NOMO-1 treated with DMSO at 0.1 percent for 48 hours (cell line): Measurements from ENCODE around the gene LINGO1.

Experiments used
- DNase-seq: peaks from one replicate; lab custom pipeline; 2025; ENCODE audit not compliant: unreplicated experiment; lab: John Stamatoyannopoulos, UW

LINGO1 gene

DNA sequence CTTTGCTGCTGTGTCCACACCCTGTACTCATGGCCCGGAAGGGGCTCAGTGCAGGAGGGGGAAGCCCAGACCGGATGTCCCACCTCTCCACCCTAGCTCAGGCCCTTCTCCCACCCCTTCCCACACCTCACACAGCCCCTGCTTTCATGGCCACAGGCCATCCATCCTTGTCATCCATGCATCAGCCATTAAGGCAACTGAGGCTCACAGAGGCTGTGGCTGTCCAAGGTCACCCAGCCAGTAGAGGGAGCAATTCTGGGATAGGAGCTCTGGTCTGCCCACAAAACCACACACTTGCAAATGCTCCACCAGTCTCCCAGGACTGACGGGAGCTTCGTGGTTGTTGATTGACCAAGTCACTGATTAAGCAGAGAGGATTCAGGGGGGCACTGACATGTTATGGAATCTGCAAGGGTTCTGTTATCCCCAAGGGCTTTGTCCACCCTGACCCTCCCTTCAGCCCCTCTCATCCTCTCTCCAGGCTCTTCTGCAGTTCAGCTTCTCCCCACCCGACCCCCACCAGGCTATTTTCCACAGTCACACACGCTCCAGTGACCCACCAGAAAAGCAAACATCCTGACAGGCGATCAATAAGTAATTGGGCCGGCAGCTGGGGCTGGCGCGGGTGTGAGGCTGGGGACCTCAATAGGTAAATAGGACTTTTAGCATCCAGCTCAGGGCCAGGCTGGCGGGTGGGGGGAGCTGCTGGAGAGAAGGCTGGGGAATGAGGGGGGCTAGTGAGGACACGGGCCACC lies 15.1 kb downstream of the LINGO1 start:
- peak; percentile 3 for DNase-seq

DNA sequence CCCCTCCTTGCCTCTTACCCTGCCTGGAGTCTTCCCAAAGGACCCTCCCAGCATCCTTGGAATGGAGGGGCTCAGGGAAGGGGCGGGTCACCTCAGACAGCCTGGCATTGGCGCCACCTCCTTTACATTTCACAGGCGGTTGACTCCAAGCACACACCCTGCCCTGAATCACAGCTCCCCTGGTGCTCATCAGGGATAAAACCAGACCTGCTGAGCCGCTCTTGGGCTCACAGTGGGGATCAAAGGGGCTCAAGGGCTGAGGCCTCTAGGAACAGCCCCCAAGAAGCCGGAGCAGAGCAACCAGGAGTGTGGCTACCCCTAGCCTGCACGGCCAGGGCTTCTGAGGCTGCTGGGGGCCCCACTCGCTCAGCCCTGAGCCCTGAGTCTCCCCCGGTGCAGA lies 16.6 kb downstream of the LINGO1 start:
- DNase-seq: no peak

DNA sequence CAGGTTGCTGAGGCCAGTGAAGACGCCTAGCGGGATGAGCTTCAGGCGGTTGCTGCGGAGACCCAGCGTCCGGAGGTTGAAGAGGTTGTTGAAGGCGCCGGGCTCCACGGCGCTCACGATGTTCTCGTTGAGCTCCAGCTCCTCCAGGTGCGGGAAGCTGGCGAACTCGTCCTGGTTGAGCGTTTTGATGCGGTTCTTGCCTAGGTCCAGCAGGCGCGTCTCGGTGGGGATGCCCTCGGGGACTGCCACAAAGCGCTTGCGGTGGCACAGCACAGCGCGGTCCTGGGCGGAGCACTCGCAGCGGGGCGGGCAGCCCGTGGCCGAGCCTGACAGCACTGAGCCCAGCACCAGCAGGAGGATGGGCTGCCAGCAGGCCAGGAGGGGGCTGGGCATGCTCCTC lies 17.2 kb downstream of the LINGO1 start:
- no peak for DNase-seq

DNA sequence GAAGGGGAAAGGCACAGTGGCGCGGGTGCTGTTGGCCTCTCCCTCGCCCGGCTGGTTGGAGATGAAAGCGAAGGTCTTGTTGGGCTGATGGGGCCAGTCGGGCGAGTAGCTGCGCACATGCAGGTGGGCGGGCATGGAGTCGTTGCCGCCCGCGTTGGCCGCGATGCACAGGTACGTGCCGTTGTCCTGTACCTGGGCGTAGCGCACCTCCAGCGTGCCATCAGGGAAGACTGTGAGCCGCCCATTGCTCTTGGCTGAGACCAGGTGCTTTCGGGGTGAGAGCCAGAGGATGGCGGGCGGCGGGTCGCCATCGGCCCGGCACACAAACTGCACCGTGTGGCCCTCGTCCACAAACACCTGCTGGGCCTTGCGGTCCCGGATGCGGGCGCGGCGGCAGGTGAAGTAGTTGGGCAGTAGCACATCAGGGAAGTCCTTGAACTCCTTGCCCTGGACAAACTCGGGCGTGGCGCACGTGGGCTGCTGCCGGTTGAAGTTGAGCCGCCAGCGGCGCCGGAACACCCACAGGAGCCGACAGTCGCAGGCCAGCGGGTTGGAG lies 18.4 kb downstream of the LINGO1 start:
- no peak for DNase-seq

DNA sequence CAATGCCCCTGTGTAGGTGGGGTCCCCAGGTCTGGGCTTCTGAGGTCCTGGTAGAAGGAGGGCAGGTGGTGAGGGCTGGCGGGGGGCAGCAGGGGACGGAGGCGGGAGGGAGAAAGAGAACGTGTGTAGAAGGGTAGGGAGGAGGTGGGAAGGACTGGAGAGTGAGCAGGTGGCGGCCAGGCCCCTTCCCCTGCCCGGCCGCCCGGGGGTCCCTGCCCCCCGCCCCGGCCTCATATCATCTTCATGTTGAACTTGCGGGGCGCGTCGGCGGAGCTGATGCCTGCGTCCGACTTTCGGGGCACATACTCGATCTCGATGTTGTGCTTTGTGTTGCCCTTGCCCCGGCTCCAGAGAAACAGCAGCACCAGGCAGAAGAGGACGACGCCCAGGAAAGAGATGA lies 18.9 kb downstream of the LINGO1 start:
- no peak for DNase-seq

DNA sequence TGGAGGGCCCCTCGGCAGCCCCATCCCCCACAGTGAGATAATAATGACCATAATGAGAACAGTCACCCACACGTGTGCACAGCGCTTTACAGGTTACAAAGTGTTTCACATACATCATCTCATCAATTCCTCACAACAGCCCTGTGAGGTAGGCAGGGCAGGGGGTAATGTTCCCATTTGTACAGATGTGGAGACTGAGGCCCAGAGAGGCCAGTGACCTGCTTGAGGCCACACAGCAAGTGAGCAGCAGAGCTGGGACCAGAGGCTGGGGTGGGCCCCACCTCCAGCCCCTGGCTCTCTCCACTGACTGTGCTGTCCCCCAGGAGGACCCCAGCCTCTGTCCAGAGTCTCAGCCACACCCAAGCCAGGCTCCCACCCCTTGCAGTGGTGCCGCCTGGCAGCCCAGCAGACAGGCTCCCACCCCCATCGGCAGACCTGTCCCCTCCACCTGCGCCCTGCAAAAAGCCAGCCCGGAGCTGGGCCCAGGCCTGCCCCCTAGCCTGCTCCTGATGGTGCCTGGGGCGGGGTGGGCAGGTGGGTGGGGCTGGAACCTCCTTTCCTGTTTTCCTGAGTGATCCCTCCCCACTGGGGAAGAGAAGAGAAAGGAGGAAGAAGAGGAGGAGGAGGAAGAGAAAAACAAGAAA lies 19.6 kb downstream of the LINGO1 start:
- no peak for DNase-seq

DNA sequence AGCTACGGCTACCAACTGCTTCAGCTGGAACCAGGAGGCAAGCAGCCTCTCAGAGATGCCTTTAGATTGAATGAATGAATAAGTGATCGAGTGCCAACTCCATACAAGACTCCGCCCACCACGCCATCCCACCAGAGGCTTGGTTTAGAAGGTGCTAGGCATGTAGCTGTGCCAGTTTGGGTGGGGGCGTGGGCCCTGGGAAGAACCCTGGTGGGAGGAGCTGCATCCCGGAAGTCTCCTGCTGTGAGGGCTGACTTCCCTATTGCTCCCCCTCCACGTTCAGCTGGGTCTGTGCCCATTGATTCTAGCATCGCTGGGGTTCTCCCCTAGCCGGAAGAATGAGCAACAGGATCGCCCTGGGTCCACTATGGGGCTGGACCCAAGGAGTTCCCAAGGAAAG lies 20.9 kb downstream of the LINGO1 start:
- DNase-seq: no peak

DNA sequence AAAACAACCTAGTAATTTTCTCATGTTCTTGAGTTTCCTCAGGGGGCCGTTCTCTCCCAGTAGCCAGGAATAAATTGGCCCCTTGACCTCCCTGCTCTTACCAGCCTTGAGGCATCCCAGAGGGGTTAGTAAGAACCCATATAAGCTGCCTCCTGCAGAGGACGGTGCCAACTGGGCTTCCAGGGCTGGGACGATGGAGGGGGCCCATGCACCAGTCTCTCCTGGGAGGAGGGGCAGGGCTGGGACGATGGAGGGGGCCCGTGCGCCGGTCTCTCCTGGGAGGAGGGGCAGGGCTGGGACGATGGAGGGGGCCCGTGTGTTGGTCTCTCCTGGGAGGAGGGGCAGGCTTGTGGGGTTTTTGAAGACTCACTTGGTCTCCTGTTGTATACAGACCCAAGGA lies 22.0 kb downstream of the LINGO1 start:
- DNase-seq: no peak

DNA sequence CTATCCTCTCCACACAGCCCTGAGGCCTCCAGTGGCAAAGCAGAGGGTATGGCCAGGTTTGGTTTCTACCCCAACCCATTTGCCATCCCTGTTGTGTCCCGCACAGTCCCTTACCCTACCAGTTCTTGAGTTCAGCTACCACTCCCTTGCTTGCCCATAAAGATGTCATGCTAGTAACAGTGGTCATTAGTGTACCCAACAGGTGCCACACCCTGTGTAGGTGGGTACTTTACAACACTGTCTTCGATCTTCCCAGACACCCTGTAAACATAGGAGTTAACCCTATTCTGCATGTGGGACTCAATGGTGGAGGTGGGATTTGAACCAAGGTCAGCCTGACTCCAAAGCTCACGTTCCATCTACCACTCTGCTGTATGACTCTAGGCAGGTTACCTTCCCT lies 23.2 kb downstream of the LINGO1 start:
- no peak for DNase-seq

DNA sequence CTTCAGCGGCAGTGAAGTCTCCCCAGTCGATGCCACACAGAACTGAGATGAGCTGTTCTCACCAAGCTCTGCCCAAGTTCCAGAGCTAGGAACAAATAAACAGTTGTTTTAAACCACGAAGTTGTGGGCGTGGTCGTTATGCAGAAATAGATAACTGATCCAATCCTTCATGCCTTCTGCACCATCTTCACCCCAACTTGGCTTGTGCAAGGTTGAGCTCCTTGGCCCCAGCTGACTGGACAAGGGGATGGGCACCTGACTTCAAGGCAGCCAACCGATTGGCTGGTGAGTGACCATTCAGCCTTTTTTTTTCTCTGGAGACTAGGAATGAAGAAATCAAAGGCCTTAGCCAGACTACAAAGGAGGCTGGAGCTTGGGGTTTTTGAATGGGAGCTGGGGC lies 23.9 kb downstream of the LINGO1 start:
- DNase-seq: no peak

DNA sequence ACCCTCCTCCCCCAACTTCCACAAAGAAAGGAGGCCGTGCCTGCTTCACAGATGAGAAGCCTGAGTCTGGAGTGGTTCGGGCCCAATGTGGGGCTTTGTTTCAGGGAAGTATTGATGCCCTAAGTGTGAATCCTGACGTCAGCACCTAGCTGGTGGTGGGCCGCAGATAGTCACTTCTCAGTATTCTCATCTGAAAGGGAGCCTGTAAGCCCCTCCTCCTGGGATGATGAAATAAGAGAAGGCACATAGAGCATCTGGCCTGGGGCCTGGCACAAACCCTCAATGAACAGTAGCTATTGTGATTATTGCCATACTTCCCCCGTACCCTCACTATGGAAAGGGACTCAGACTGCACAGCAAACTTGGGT lies 24.8 kb downstream of the LINGO1 start:
- DNase-seq: no peak

DNA sequence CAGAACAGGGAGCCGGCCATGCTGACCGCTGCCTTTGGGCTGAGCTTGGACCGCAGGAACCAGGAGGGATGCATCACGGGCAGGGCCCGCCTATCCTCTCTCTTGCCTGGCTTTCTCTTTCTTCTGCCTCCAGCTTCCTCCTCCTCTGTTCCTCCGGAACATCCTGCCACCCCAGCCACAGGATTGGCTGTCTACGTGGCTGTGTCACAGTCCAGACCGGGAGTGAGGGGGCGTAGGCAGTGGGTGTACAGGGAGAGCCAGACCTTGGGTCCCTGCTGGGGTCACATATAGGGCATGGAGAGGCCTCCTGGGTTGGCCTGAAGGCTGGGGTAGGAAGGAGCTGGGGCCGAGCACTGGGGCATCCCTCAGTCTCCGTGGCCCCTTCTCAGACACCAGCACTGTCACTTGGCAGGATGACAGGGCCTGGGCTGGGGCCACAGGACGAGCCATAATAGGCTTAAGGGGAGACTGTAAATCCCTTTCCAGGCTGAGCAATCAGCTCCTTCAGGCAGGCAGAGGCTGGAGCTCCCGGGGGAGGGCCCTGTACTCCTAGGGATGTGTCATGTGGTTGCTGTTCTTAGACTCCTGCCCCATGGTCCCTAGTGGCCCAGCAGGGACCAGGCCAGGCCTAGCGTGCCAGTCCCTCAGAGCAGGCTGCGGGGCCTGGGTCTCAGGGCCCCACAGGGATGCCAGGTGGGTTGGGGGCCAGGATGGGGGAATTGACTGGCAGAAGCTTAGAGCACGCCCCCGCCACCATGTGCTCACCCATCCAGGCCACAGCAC lies 25.4 kb downstream of the LINGO1 start:
- DNase-seq: no peak

DNA sequence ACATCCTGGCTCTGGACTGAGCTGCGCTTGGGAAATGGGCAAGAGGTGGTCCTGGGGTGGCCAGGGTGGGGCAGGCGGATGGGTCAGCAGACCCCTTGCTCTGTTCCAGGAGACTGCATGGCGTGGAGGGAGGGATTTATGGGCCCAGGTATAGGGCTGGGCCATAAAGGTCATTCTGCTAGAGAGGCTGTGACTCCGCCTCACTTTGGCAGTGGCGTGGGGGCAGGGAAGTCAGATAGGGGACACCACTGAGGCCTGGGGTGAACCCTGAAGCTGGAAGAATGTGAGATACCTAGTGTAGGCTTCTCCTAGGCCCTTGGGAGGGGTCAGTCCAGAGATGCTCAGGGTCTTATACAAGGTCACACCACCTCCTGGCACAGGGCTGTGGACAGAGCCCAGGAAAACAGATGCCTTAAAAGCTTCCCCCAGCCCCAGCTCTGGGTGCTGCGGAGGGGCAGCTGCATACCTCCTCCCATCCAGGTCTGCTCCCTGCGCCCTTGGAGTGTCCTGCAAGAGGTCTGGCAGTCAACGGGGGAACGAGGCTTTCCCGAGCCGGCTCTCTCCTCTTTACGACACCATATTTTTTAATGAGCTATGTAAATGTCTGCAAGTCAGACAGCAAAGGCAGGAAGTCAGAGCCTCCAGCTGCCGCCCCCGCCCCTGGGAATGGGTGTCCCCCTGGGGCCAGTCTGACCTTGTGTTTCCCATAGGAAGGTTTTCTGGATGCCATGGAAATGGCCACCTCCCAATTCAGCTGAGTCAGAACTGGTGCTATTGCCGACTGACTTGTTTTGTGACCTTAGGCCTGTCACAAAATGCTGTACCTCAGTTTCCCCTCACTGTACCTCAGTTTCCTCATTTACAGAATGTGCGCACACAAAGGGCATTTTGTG lies 26.3 kb downstream of the LINGO1 start:
- DNase-seq: no peak

DNA sequence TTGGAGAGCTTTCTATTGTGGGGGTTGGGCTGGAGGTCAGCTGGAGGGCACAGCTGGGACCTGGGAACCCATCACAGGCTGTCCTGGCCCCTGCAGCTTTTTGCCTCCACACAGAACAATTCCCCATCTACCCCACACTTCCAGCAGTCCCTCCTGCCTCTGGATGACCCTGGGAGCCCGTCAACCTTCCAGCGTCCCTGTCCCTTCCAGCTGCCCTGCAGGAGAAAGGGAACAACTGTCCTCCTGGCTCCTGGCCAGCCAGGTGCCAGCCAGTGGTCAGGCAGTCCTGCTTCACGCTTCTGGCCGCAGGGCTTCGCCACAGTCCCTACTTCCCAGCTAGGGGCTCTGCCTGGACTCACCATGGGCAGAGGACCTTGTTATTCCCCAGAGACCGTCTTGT lies 27.2 kb downstream of the LINGO1 start:
- no peak for DNase-seq

DNA sequence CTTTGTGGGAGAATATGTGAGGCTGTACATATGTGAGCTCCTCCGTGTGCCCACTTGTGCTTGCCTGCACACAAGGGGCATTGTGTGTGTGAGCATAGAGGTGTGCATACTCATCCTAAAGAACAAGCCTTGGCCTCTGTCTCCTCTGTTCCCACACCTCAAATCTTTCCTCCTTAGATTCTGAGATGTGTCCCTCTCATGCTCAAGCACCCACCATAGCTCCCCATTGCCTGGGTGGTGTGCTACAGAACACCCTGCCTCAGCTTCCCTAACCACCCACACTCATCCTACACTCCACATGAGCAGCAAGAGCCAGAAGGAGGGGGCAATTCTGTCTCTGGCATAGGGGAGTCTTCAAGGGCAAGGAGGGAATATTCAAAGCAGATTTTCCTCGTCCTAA lies 27.7 kb downstream of the LINGO1 start:
- DNase-seq: no peak

DNA sequence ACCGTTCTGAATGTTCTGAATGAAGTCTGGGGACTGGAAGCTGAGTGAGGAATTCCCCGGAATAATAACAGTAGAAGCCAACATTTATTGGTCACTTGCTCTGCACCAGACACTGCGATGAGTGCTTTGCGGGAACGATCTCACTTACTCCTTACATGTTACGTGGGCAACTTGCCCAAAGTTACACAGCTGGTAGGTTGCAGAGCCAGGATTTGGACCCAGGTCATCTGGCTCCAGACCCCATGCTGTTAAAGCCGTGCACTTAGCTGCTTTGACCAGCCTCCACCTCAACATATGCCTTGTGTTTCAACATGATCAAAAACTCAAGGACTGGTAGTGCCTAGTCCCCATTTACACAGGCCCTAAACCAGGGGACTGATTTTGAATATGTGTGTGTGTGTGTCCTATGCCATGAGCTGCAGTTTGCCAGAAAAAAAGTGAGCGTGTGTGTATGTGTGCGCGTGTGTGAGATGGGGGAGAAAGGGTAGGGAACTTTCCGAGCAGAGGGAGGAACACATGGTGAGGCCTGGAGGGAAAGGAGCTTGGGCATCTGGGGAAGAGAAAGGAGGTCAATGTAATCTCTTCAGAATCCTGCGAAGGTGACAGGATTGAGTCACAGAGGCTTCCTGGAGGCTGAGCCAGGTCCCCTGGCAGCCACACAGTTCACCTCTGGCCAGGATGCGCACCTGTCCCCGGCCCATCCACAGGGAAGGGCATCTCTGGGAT lies 28.9 kb downstream of the LINGO1 start:
- DNase-seq: no peak

DNA sequence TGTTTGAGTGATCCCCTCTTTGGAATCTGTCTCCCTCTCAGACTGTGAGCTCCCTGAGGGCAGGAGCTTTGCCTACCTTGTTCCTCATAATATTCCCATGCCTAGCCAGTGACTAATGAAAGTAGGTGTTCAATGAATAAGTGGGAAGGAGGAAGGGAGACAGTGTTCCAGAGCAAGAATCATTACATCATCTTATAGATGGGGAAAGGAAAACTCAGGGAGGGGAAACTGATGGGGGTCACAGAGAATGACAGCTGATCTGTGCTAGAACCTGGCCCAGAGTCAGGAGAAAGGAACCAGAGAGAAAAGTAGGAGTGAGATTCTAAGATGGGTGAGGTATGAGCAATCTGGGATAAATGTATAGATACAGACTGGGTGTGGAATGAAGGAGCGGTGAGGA lies 29.9 kb downstream of the LINGO1 start:
- no peak for DNase-seq

DNA sequence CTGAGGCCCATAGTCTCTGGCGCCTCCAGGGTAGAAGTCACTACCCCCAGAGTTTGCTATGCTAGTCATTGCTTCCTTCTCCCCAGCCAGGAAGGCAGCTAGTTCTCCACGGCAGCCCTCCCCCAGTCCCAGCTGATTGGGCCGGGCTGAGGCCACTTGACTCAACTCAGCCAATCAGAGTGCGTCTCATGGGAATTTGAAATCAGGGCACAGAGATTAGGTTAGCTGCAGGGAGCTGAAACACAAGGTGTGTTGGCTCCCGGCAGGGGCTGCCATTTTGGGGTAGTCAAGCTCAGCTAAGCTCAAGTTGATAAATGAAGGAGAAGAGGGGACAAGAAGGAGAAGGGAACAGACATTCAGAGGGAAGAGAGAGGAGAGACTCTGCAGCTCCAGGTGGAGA lies 32.8 kb downstream of the LINGO1 start:
- no peak for DNase-seq

DNA sequence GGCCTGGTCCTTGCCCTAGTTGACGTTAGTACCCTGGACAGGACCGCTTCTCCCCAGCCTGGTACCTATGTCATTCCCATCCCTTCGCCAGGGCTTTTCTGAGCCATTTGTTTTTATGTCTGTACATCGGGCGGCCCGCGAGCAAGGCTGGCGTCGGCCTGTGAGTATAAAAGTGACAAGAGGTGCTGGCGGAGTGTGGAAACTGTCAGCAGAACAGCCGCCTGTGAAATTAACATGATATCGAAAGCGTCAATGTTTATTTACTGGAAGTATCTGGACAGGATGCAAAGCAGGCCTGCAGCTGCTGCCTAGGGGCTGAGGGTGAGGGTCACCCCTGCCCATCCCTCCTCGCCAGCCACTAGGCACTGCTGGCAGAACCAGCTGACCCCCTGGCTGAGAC lies 33.4 kb downstream of the LINGO1 start:
- no peak for DNase-seq

DNA sequence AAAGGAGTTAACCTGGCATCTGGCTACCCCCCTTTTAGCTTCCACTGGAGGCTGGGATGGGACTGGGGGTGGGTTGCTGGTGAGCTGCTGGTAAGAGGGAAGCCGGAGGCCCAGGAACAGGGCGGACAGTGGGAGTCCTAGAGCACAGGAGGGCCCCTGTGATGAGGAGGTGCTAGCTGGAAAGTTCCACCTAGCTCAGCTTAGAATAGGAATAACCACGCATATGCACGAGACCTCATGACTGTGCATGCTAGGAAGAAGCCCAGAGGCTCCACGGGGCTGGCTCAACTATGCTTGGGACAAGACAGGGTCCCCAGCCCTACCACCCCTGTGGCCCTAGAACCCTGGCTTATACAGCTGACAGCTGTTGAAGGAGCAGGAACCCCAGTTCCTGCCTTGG lies 34.1 kb downstream of the LINGO1 start:
- no peak for DNase-seq
